IMR-90 (cell line): ENCODE measurements around the gene DESI2.

Source experiments
- BHLHE40 ChIP-seq: fragments of 150-350 bp; IDR thresholded peaks from 2 replicates; pipeline ENCODE4 v1.6.1; 2016; ENCODE audit warnings: mild to moderate bottlenecking, low read depth, low read length
- CEBPB ChIP-seq: IDR thresholded peaks from 2 replicates; pipeline ENCODE4 v1.6.1; 2012; ENCODE audit warnings: low read depth, low read length, improper control_type of control experiment
- CTCF ChIP-seq: conservative IDR thresholded peaks from 2 replicates; pipeline ENCODE4 v1.5.1; 2012; ENCODE audit warnings: mild to moderate bottlenecking, low read depth, low read length, improper control_type of control experiment
- ELK1 ChIP-seq: fragments of 150-350 bp; IDR thresholded peaks from 2 replicates; pipeline ENCODE4 v1.6.1; 2016; ENCODE audit warnings: low read depth, mild to moderate bottlenecking, low read length, moderate library complexity, borderline replicate concordance
- MAFK ChIP-seq: IDR thresholded peaks from 2 replicates; pipeline ENCODE4 v1.6.1; 2012; ENCODE audit warnings: low read depth, low read length, improper control_type of control experiment
- MAZ ChIP-seq: IDR thresholded peaks from 2 replicates; pipeline ENCODE4 v1.6.1; 2012; ENCODE audit warnings: low read depth, mild to moderate bottlenecking, low read length, improper control_type of control experiment, moderate library complexity, borderline replicate concordance
- POLR2A ChIP-seq: IDR thresholded peaks from 2 replicates; pipeline ENCODE4 v1.6.1; 2012; ENCODE audit warnings: mild to moderate bottlenecking, low read depth, low read length
- RCOR1 ChIP-seq: IDR thresholded peaks from 2 replicates; pipeline ENCODE4 v1.6.1; 2012; ENCODE audit warnings: mild to moderate bottlenecking, low read length, improper control_type of control experiment; ENCODE audit not compliant: insufficient replicate concordance
- RFX5 ChIP-seq: IDR thresholded peaks from 2 replicates; pipeline ENCODE4 v1.8.0; 2012; ENCODE audit warnings: low read depth, mild to moderate bottlenecking, low read length, moderate library complexity
- SMC3 ChIP-seq: fragments of 150-350 bp; IDR thresholded peaks from 2 replicates; pipeline ENCODE4 v1.6.1; 2016; ENCODE audit warnings: low read depth, mild to moderate bottlenecking, antibody characterized with exemption, low read length, moderate library complexity

- TF ChIP-seq POLR2A (no peak), CTCF (no peak), MAFK (no peak), CEBPB (no peak), MAZ (no peak), ELK1 (no peak), SMC3 (no peak), RCOR1 (no peak), RFX5 (no peak), BHLHE40 (no peak)
These were observed 96.5 kb downstream of the DESI2 start for GRCh38 chr1:244749230-244750016.
